H1 (cell line): Measurements from ENCODE around the gene ATG7. TPM values are rescaled to one million over a fixed set of nuclear protein-coding genes. Genes with fewer than 3 reads are reported as not detected.
"Not testable (repeated sequence)": the region's sequence is repeated elsewhere in the genome, so short reads cannot be mapped to it uniquely, and the experiment has no call there.

Experiments
- CTCF ChIA-PET: fragments of 300-600 bp; sonication (Branson Sonifier 250); formaldehyde crosslinking; loops from one replicate; lab custom pipeline; 2021; ENCODE audit not compliant: partially characterized antibody; lab: Charles Lee
- POLR2A ChIA-PET: fragments of 300-600 bp; sonication (Branson Sonifier 250); formaldehyde crosslinking; loops from one replicate; lab custom pipeline; 2021; ENCODE audit warnings: inconsistent platforms; ENCODE audit not compliant: partially characterized antibody; lab: Charles Lee
- DNase-seq, 2 experiments: peaks; one replicate each; pipeline versions ENCODE4 v3.0.0 to v3.0.0-alpha.2; 2010 to 2022; ENCODE audit warnings: low spot score in 2 of 2, low read depth in 1 of 2, mixed read lengths in 1 of 2
- FAIRE-seq: peaks from 2 replicates; lab custom pipeline; 2011; peaks lifted over from hg19 to GRCh38; lab: Jason Lieb, UNC
- H2AFZ ChIP-seq: 2 replicates; pipeline ENCODE4 v1.8.1; 2012; ENCODE audit warnings: low read length, inconsistent platforms
- H2AK5ac ChIP-seq: 2 replicates; pipeline ENCODE4 v1.6.1; 2013; ENCODE audit warnings: low read depth, low read length
- H2BK120ac ChIP-seq: replicated peaks from 2 replicates; pipeline ENCODE3; 2013; ENCODE audit warnings: low read depth, low read length, inconsistent platforms
- H2BK12ac ChIP-seq: 2 replicates; pipeline ENCODE4 v1.6.1; 2013; ENCODE audit warnings: low read depth, low read length
- H2BK15ac ChIP-seq: 2 replicates; pipeline ENCODE4 v1.6.1; 2013; ENCODE audit warnings: low read length
- H2BK20ac ChIP-seq: 2 replicates; pipeline ENCODE4 v1.6.1; 2013; ENCODE audit warnings: low read length
- H2BK5ac ChIP-seq: 2 replicates; pipeline ENCODE4 v1.6.1; 2013; ENCODE audit warnings: low read depth, low read length
- H3K14ac ChIP-seq: 2 replicates; pipeline ENCODE4 v1.6.1; 2013; ENCODE audit warnings: inconsistent platforms; ENCODE audit not compliant: insufficient read length
- H3K18ac ChIP-seq: 2 replicates; pipeline ENCODE4 v1.6.1; 2013; ENCODE audit warnings: low read length; ENCODE audit errors: extremely low read depth
- H3K23ac ChIP-seq: 2 replicates; pipeline ENCODE4 v1.6.1; 2013; ENCODE audit warnings: inconsistent platforms; ENCODE audit not compliant: insufficient read length
- H3K23me2 ChIP-seq: 2 replicates; pipeline ENCODE4 v1.6.1; 2013; ENCODE audit warnings: low read depth, low read length
- H3K27ac ChIP-seq: 2 replicates; pipeline ENCODE4 v1.6.1; 2011; ENCODE audit warnings: low read depth, low read length, inconsistent platforms
- H3K27me3 ChIP-seq, 4 experiments: replicated peaks in 1 of 4; 1 replicate in 1 of 4; 2 replicates in 3 of 4; pipeline versions ENCODE4 v1.6.1 to v1.8.1; 2011 to 2013; ENCODE audit warnings: low read length in 3 of 4, mild to moderate bottlenecking in 3 of 4, inconsistent platforms in 2 of 4, mixed read lengths in 2 of 4, moderate library complexity in 1 of 4; ENCODE audit not compliant: control insufficient read depth in 3 of 4, insufficient read depth in 3 of 4; ENCODE audit errors: extremely low read depth in 1 of 4
- H3K36me3 ChIP-seq, 4 experiments: 2 replicates each; pipeline versions ENCODE4 v1.6.1 to v1.8.1; 2011 to 2013; ENCODE audit warnings: mild to moderate bottlenecking in 4 of 4, low read length in 3 of 4, moderate library complexity in 2 of 4, control low read depth in 1 of 4, inconsistent platforms in 1 of 4; ENCODE audit not compliant: insufficient read depth in 4 of 4, control insufficient read depth in 2 of 4
- H3K4ac ChIP-seq: replicated peaks from 2 replicates; pipeline ENCODE3; 2013; ENCODE audit warnings: low read length, low read depth, mixed read lengths, inconsistent platforms; ENCODE audit not compliant: insufficient read length
- H3K4me1 ChIP-seq, 4 experiments: replicated peaks in 1 of 4; 1 replicate in 1 of 4; 2 replicates in 3 of 4; pipeline versions ENCODE4 v1.6.1 to v1.8.1; 2011 to 2013; ENCODE audit warnings: low read length in 3 of 4, inconsistent platforms in 2 of 4, mixed read lengths in 1 of 4; ENCODE audit not compliant: insufficient read depth in 4 of 4, control insufficient read depth in 3 of 4
- H3K4me2 ChIP-seq, 2 experiments: 2 replicates each; pipeline versions ENCODE4 v1.6.1 to v1.8.1; 2011 to 2013; ENCODE audit warnings: low read depth in 2 of 2, low read length in 2 of 2, control low read depth in 1 of 2, inconsistent platforms in 1 of 2, mild to moderate bottlenecking in 1 of 2; ENCODE audit not compliant: insufficient read depth in 1 of 2
- H3K4me3 ChIP-seq, 4 experiments: fragments of 200-600, 300-600 bp in 1 of 4; sonication (generic), shearing (Covaris generic), sonication (Bioruptor Twin) in 1 of 4; 2 replicates each; pipeline versions ENCODE4 v1.5.1 to v1.8.1; 2011 to 2016; ENCODE audit warnings: low read length in 4 of 4, low read depth in 3 of 4, control low read depth in 2 of 4, inconsistent platforms in 2 of 4, mild to moderate bottlenecking in 2 of 4, mixed read lengths in 1 of 4, moderate library complexity in 1 of 4; ENCODE audit not compliant: insufficient read depth in 2 of 4; ENCODE audit errors: extremely low read depth in 1 of 4
- H3K56ac ChIP-seq: replicated peaks from 2 replicates; pipeline ENCODE3; 2013; ENCODE audit warnings: low read depth, mild to moderate bottlenecking, mixed read lengths, low read length, inconsistent platforms; ENCODE audit not compliant: insufficient read length
- H3K79me1 ChIP-seq: 2 replicates; pipeline ENCODE4 v1.6.1; 2013; ENCODE audit warnings: low read depth, low read length, control low read depth
- H3K79me2 ChIP-seq, 2 experiments: 2 replicates each; pipeline versions ENCODE4 v1.6.1 to v1.8.1; 2012 to 2013; ENCODE audit warnings: low read length in 2 of 2, mild to moderate bottlenecking in 2 of 2, inconsistent platforms in 1 of 2; ENCODE audit not compliant: insufficient read depth in 2 of 2, control insufficient read depth in 1 of 2
- H3K9ac ChIP-seq, 4 experiments: replicated peaks in 1 of 4; 1 replicate in 1 of 4; 2 replicates in 3 of 4; pipeline versions ENCODE4 v1.6.1 to v1.8.1; 2011 to 2013; ENCODE audit warnings: low read depth in 3 of 4, low read length in 3 of 4, control low read depth in 2 of 4, mild to moderate bottlenecking in 2 of 4, moderate library complexity in 2 of 4, inconsistent platforms in 1 of 4; ENCODE audit errors: extremely low read depth in 1 of 4
- H3K9me3 ChIP-seq, 2 experiments: 2 replicates each; pipeline versions ENCODE4 v1.6.1 to v1.8.1; 2012 to 2013; ENCODE audit warnings: mild to moderate bottlenecking in 2 of 2, moderate library complexity in 2 of 2, control low read depth in 1 of 2, inconsistent platforms in 1 of 2, low read depth in 1 of 2, low read length in 1 of 2, mixed read lengths in 1 of 2; ENCODE audit not compliant: insufficient read depth in 2 of 2
- H4K20me1 ChIP-seq, 2 experiments: replicated peaks in 1 of 2; 2 replicates each; pipeline versions ENCODE3 to v1.8.1; 2011 to 2013; ENCODE audit warnings: inconsistent platforms in 2 of 2, low read length in 2 of 2, mild to moderate bottlenecking in 1 of 2; ENCODE audit not compliant: insufficient read depth in 2 of 2, control insufficient read depth in 1 of 2
- H4K5ac ChIP-seq: 2 replicates; pipeline ENCODE4 v1.6.1; 2013; ENCODE audit warnings: low read length, low read depth, mixed read lengths, inconsistent platforms; ENCODE audit not compliant: insufficient read length
- H4K8ac ChIP-seq: 2 replicates; pipeline ENCODE4 v1.8.0; 2013; ENCODE audit warnings: mild to moderate bottlenecking, moderate library complexity, low read length, inconsistent platforms; ENCODE audit not compliant: insufficient read depth; ENCODE audit errors: extremely low read depth
- H4K91ac ChIP-seq: replicated peaks from 2 replicates; pipeline ENCODE3; 2013; ENCODE audit warnings: low read length, mixed read lengths, inconsistent platforms; ENCODE audit not compliant: insufficient read length
- WGBS, 2 experiments: shearing (Covaris generic) in 1 of 2; methylation state at CpG; one replicate each; pipeline versions ENCODE4 v1.1.6 to v1.1.7; 2013 to 2015; ENCODE audit warnings: low lambda C conversion rate in 2 of 2, mixed read lengths in 2 of 2, inconsistent platforms in 1 of 2, low coverage in 1 of 2, missing lambda C conversion rate in 1 of 2; ENCODE audit not compliant: insufficient replicate concordance in 2 of 2, insufficient coverage in 1 of 2, insufficient read length in 1 of 2; ENCODE audit errors: extremely low coverage in 1 of 2, missing lambda C conversion rate in 1 of 2; 5-methylcytosine and 5-hydroxymethylcytosine counted together
- polyA plus RNA-seq, 7 experiments: library from polyadenylated mRNA; depleted of rRNA in 3 of 7; stranded (reverse) in 5 of 7; unstranded in 2 of 7; fragments of >200 nt in 5 of 7; fragments of 200-250 nt in 2 of 7; gene quantifications; 1 replicate in 5 of 7; 2 replicates in 1 of 7; 4 replicates in 1 of 7; pipeline versions ENCODE4 v1.2.1 to v1.2.3, GENCODE V29; 2011 to 2013; ENCODE audit warnings: missing spikeins in 2 of 7, mixed read lengths in 2 of 7
- total RNA-seq: library from RNA; stranded (reverse); fragmentation: NEBNext Ultra II Directional; extraction: Animal tissue kit (Norgen Biotek cat#: 25700); gene quantifications from 2 replicates; pipeline ENCODE4 v1.2.1, GENCODE V29; 2021

Gene ATG7
- total and polyA plus RNA-seq, 2 of the 8 experiments (the other 6 are each of a cell fraction or from before 2014, with no cell fraction given): 15.0 to 19.1 TPM

DNA sequence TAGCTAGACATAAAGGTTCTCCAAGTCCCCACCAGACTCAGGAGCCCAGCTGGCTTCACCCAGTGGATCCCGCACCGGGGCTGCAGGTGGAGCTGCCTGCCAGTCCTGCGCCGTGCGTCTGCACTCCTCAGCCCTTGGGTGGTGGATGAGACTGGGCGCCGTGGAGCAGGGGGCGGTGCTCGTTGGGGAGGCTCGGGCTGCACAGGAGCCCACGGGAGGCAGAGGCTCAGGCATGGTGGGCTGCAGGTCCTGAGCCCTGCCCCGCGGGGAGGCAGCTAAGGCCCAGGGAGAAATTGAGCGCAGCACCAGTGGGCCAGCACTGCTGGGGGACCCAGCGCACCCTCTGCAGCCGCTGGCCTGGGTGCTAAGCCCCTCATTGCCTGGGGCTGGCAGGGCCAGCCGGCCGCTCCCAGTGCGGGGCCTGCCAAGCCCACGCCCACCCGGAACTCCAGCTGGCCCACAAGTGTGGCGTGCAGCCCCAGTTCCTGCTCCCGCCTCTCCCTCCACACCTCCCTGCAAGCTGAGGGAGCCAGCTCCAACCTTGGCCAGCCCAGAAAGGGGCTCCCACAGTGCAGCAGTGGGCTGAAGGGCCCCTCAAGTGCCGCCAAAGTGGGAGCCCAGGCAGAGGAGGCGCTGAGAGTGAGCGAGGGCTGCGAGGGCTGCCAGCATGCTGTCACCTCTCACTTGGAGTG lies 241.1 kb downstream of the ATG7 start:
- H4K20me1 ChIP-seq, H3K9ac ChIP-seq, H4K8ac ChIP-seq, FAIRE-seq, H3K27ac ChIP-seq, DNase-seq, H2BK5ac ChIP-seq, H2AK5ac ChIP-seq, H3K4me3 ChIP-seq, H2BK12ac ChIP-seq, H3K9me3 ChIP-seq, POLR2A ChIA-PET, H3K27me3 ChIP-seq, H2BK120ac ChIP-seq, H3K4me2 ChIP-seq, H2AFZ ChIP-seq, H4K5ac ChIP-seq, H3K79me2 ChIP-seq, H2BK15ac ChIP-seq, H2BK20ac ChIP-seq, H3K36me3 ChIP-seq, H3K4ac ChIP-seq, H4K91ac ChIP-seq, H3K23me2 ChIP-seq, H3K14ac ChIP-seq, H3K79me1 ChIP-seq, H3K18ac ChIP-seq, H3K23ac ChIP-seq, H3K56ac ChIP-seq: not testable (repeated sequence)
- 91% methylated on average over 18 of the region's 27 CpGs; no CpG with 5 or more reads in 1 of the 2 experiments for WGBS, 2 experiments
- peaks cover 2 to 14% (median 5%) of the 10 kb centered on the region in 4 experiments; a peak in 6 of 7 replicates for H3K4me1 ChIP-seq
- CTCF ChIA-PET: interaction anchor here (0.7 to 1.4 kb wide), 2 partner anchors 14 to 24 kb away, joined by 3 to 4 read pairs; no protein-coding TSS in a partner anchor
